ENCODE data around the gene PPP1R9A.

Gene PPP1R9A

DNA sequence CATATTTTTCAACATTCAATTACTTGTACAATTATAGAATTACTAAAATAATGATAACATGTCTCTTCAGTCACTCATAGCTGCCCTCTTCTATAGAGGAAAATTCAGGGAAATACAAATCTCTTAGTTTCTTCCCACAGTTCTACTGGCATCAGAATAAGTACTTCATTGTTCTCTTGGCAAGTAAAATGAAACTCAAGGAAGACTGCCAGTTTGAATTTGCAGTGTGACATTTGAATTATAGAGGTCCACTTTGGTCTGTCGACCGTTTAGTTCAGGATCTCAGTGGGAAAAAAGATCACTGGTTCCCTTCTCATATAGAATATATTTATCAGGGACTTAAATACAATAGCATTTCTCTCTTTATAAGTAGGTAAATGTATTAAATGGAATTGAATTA, 302.4 kb downstream of the PPP1R9A start:
- H3K4me3 ChIP-seq (ENCODE audit: low read depth, low read length), result no peak overlapping the region
- DNase-seq (ENCODE audit: low read depth), result no peak
- TF ChIP-seq, protein P1, sequence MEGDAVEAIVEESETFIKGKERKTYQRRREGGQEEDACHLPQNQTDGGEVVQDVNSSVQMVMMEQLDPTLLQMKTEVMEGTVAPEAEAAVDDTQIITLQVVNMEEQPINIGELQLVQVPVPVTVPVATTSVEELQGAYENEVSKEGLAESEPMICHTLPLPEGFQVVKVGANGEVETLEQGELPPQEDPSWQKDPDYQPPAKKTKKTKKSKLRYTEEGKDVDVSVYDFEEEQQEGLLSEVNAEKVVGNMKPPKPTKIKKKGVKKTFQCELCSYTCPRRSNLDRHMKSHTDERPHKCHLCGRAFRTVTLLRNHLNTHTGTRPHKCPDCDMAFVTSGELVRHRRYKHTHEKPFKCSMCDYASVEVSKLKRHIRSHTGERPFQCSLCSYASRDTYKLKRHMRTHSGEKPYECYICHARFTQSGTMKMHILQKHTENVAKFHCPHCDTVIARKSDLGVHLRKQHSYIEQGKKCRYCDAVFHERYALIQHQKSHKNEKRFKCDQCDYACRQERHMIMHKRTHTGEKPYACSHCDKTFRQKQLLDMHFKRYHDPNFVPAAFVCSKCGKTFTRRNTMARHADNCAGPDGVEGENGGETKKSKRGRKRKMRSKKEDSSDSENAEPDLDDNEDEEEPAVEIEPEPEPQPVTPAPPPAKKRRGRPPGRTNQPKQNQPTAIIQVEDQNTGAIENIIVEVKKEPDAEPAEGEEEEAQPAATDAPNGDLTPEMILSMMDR (IDR thresholded peaks at IDR 0.05; ENCODE audit: insufficient read depth, low read depth, low read length, missing control alignments), result no peak

GRCh38 chr7:95213148-95213547, 305.8 kb downstream of the PPP1R9A start:
- H3K4me3 ChIP-seq (ENCODE audit: low read depth, low read length), result no peak overlapping the region
- TF ChIP-seq, protein P1 (IDR thresholded peaks at IDR 0.05; ENCODE audit: insufficient read depth, low read depth, low read length, missing control alignments), result no peak
- DNase-seq (ENCODE audit: low read depth), result no peak

- no peak overlapping the region for H3K4me3 ChIP-seq (ENCODE audit: low read depth, low read length)
- TF ChIP-seq, protein P1 (IDR thresholded peaks at IDR 0.05; ENCODE audit: insufficient read depth, low read depth, low read length, missing control alignments), result no peak
- no peak for DNase-seq (ENCODE audit: low read depth)
Observed at GRCh38 chr7:95213809-95214492, 306.6 kb downstream of the PPP1R9A start.

DNA sequence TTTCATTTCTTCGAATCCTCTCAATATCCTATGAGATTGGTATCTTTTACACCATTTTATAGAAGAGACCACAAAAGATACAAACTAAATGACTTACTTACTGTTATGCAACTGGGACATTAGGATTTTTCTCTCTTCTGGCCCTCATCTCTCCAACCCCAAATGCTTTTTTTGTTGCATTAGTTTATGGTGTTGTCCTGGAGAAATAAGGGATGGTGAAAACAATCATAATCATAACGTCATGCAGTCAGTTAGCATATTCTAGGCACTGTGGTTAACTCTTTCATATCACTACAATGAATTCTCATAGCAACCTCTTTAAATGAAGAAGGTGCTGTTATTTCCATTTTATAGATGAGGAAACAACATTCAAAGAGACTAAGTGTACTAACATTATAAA, 312.3 kb downstream of the PPP1R9A start:
- no peak overlapping the region for H3K4me3 ChIP-seq (ENCODE audit: low read depth, low read length)
- DNase-seq (ENCODE audit: low read depth), result no peak
- TF ChIP-seq, protein P1 (IDR thresholded peaks at IDR 0.05; ENCODE audit: insufficient read depth, low read depth, low read length, missing control alignments), result no peak

- TF ChIP-seq, protein P1 (IDR thresholded peaks at IDR 0.05; ENCODE audit: insufficient read depth, low read depth, low read length, missing control alignments), result no peak
- no peak for DNase-seq (ENCODE audit: low read depth)
- H3K4me3 ChIP-seq (ENCODE audit: low read depth, low read length), result no peak overlapping the region
Observed at GRCh38 chr7:95220328-95220727, 312.9 kb downstream of the PPP1R9A start.

- DNase-seq (ENCODE audit: low read depth), result no peak
- TF ChIP-seq, protein P1 (IDR thresholded peaks at IDR 0.05; ENCODE audit: insufficient read depth, low read depth, low read length, missing control alignments), result no peak
- H3K4me3 ChIP-seq (ENCODE audit: low read depth, low read length), result no peak overlapping the region
Observed at GRCh38 chr7:95225301-95225700, 317.9 kb downstream of the PPP1R9A start.

- no peak overlapping the region for H3K4me3 ChIP-seq (ENCODE audit: low read depth, low read length)
- TF ChIP-seq, protein P1 (IDR thresholded peaks at IDR 0.05; ENCODE audit: insufficient read depth, low read depth, low read length, missing control alignments), result no peak
- DNase-seq (ENCODE audit: low read depth), result no peak
Observed at GRCh38 chr7:95229301-95229700, 321.9 kb downstream of the PPP1R9A start.

All from GM12865 (cell line).